ENCODE measurements around the gene SELENOK.
"Not testable (repeated sequence)": the region's sequence is repeated elsewhere in the genome, so short reads cannot be mapped to it uniquely, and the experiment has no call there.

The SELENOK gene

GRCh38 chr3:53891497-53892285 lies at the start of gene SELENOK:
SELENOK (minus strand) TSS chr3:53891859.
- peak; percentile 100 for DNase-seq

- DNase-seq = no peak
These were observed 49.5 kb upstream of the SELENOK start for GRCh38 chr3:53941184-53941583.

- DNase-seq = no peak
These were observed 49.0 kb upstream of the SELENOK start for GRCh38 chr3:53940623-53941022.

- DNase-seq = no peak
These were observed 48.2 kb upstream of the SELENOK start for GRCh38 chr3:53939813-53940212.

GRCh38 chr3:53939086-53939582 lies 47.5 kb upstream of the SELENOK start:
- no peak for DNase-seq

GRCh38 chr3:53938645-53939044 lies 47.0 kb upstream of the SELENOK start:
- peak; percentile 65 for DNase-seq

- DNase-seq = no peak
These were observed 44.7 kb upstream of the SELENOK start for GRCh38 chr3:53936347-53936746.

- DNase-seq = no peak
These were observed 43.7 kb upstream of the SELENOK start for GRCh38 chr3:53935283-53935901.

DNA sequence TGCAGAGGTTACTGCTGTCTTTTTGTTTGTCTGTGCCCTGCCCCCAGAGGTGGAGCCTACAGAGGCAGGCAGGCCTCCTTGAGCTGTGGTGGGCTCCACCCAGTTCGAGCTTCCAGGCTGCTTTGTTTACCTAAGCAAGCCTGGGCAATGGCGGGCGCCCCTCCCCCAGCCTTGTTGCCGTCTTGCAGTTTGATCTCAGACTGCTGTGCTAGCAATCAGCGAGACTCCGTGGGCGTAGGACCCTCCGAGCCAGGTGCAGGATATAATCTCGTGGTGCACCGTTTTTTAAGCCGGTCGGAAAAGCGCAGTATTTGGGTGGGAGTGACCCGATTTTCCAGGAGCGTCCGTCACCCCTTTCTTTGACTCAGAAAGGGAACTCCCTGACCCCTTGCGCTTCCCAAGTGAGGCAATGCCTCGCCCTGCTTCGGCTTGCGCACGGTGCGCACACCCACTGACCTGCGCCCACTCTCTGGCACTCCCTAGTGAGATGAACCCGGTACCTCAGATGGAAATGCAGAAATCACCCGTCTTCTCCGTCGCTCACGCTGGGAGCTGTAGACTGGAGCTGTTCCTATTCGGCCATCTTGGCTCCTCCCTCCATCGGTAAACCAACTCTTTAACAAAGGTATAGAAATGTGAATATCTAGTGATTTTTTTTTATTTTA lies 35.7 kb upstream of the SELENOK start:
- not testable (repeated sequence) for DNase-seq

- peak; percentile 9 for DNase-seq
These were observed 29.6 kb upstream of the SELENOK start for GRCh38 chr3:53921296-53921695.

- no peak for DNase-seq
These were observed 28.1 kb upstream of the SELENOK start for GRCh38 chr3:53919741-53920140.

- DNase-seq = no peak
These were observed 21.7 kb upstream of the SELENOK start for GRCh38 chr3:53913401-53913800.

DNA sequence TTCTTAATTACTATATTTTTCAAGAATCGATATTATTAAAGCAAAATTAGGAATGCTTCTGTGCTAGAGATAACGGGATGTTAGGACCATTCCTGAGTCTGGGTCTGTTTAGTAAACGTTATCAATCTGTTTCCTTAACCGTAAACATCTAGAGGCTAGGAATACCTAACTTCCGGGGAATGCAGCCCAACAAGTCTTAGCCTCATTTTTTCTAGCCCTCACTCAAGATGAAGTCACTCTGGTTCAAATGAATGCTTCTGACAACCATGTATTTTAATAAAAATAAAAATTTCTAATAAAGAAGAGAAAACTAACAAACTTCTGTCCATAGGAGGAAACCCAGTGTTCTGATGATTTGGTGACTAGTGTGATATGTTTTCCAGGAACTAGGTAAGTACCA lies 11.1 kb upstream of the SELENOK start:
- no peak for DNase-seq

DNA sequence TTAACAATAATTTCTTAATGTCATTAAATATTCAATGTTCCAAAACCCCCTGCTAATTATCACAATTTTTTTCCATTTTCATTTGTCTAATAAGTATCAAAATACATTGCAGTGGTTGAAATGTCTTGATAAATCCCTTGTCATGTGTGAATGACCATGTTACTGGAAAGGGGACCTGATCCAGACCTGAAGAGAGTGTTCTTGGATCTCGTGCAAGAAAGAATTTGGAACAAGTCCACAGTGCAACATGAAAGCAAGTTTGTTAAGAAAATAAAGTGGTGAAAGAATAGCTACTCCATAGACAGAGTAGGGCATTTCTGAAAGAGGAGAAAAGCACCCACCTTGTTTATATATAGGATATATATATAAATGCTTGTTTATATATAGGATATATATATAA lies 10.4 kb upstream of the SELENOK start:
- no peak for DNase-seq

DNA sequence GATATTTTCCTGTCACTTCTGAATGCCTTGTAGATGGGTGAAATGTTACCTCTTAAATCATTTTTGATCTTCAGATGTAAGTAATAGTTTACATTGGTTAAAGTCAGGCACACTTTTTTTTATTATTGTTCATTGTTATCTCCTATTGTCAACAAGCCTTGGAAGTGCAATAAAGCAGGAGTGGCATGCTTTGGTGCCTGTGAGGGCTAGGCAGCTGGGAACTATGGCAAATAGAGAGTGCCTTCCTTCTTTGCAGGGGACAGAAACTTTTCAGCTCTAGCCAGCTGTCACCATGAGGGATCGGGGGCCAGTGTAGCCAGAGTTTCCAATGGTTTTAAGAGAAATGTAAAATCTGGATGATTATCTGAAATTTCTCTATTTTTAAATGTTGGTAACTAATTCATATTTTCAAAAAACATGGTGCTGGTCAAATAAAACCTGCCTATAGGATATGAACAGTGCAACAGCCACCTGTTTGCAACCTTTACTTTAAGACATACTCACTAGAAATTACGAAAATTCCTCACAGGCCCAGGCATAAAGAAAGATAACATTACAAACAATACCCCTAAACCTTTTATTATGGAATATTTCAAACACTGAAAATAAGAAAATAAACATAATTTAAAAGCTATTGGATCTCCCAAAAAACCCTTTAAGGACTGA lies 9.1 kb upstream of the SELENOK start:
- no peak for DNase-seq

DNA sequence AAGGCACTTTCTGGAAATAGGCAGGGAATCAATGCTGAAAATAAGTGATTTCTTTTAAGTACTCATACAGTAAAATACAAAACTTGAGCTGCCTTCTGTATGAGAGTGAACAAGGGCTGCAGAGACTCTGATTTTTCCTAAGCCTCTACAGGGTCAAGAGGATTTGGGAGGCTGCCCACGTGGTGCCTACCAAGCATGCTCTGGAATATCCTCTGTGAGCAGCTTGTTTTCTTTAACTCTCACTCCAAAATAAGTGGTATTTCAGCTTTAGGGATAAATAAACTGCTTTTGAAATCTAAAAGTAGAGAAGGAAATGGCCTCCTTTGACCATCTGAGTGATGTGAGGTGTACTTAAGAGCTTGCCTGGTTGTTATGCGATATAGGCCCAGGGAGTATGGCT lies 8.1 kb upstream of the SELENOK start:
- DNase-seq = no peak

DNA sequence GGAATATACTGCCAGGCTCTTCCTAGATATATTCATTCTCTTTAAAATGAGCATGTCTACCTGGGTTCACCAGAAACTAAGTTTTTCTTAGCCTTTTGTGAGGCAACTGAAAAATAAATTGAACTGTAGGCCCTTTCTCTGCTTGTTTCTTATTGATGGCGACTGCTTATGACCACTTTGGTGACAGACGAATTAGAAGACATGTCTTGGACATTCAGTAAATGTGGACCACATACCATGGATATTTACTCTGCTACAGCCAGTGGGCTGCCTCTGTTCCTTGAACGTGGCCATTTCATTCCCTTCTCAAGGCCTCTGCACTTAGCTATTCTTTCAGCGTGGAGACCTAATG lies 603 bp upstream of the SELENOK start:
- DNase-seq = no peak

DNA sequence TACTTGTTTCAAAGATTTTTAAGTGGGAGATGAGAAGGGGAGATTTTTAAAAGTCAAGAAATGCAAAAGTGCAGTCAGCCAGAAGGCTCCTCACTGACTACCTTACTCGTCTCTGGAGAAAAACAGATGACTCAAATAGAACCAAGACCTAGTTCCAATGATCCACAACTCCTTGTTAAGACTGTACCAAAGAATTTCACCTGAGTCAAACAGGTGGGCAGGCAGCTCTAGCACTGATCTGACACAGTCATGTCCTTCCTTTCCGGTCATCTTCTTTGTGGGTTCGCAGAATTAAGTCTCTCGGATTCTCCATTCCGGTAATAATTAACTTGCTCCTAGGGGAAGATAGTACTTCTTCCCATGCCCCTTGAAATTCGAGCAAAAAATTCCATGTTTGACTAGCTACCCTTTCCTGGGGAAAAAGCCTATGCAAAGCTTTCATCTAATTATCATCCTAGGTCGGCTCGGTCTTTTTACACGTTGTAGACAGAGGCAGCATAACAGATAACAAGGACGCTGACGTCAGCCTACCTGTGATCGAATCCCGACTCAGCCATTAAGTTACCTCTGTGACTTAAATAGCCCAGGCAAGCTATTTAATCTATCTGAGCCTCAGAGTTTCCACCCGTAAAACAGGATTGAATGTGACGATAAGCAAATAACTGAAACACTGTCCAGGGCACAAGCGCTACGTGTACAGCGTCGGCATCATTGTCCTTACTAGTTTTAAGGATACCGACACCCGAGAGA lies 758 bp downstream of the SELENOK start:
- peak; percentile 62 for DNase-seq

DNA sequence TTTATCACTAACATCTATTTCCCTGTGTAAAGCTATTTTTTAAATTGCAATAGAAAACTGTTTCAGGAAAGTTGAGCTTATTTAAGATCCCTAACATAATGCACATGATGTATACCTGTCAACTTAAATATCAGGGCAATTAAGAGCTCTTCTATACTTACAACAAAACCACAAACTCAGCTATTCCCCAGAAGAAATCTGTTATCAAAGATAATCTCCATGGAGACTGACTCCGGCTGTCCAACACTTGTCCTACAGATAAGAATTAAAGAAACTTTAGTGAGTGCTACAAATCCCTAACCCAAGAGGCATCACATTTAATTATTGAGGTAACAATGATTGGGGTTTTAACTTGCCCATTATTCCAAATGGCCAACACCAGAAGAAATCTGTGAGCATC lies 3.4 kb downstream of the SELENOK start:
- DNase-seq = no peak

GRCh38 chr3:53887446-53887845 lies 4.2 kb downstream of the SELENOK start:
- no peak for DNase-seq

DNA sequence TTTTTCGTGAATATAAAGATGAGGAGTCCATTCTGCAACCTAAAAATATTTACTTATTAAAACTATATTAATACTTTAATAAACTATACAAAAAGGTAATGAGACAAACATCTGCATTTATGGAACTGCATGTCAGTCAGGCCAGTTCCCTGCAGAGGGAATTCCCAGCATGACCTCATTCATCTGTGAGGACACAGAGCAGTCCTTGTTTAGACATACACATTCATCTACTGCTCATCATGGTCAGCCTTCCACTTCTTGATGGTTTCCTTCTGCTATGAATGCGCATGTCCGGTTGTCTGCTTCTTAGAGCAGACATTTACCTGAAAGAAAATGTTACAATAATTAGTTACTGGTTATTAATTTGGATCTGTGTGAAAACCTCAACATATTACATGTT lies 6.4 kb downstream of the SELENOK start:
- DNase-seq = no peak

DNA sequence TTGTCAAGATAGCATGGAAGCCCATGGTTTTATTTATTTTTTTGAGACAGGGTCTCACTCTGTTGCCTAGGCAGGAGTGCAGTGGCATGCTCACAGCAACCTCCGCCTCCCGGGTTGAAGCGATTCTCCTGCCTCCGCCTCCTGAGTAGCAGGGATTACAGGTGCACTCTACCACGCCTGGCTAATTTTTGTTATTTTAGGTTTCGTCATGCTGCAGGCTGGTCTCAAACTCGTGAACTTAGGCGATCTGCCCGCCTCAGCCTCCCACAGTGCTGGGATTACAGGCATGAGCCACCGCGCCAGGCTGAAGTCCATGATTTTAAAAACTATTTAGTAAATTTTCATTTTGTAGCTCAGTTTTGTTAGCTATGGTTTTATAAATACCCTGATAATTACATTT lies 7.0 kb downstream of the SELENOK start:
- no peak for DNase-seq

DNA sequence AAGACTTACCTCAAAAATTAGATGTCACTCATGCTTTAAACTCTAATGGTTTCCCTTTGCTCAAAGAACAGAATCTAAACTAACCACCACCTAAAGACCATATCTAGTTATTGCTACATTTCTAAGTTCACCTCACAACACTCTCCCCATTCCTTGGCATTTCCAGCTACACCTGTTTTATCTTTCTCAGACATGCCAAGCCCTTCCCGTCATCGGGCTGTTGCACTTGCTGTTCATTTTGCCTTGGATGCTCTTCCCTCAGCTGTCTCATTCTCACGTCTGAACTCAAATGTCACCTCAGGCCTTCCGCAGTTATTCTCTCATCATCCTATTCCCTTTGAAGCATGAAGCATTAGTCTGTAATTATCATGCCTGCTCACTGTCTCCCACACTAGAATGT lies 8.7 kb downstream of the SELENOK start:
- DNase-seq = no peak
